T-helper 2 cell treated with Interferon-gamma antibody and Interleukin-4, amounts not matched to agents 5 μg/mL and 100 μg/mL, for 36 hours (primary cell): ENCODE measurements around the gene SHLD1.
"Not testable (repeated sequence)": the region's sequence is repeated elsewhere in the genome, so short reads cannot be mapped to it uniquely, and the experiment has no call there.

ENCODE experiments used
- DNase-seq: peaks from one replicate; pipeline ENCODE4 v3.0.0; 2021; ENCODE audit warnings: low spot score
- H3K27ac Mint-ChIP-seq: one replicate; pipeline ENCODE4 v1.8.0; 2021; ENCODE audit warnings: mild to moderate bottlenecking, mixed read lengths
- H3K27me3 Mint-ChIP-seq: one replicate; pipeline ENCODE4 v1.8.0; 2021; ENCODE audit warnings: low read depth, mixed read lengths
- H3K36me3 Mint-ChIP-seq: one replicate; pipeline ENCODE4 v1.8.0; 2021; ENCODE audit warnings: low read depth, mixed read lengths
- H3K4me1 Mint-ChIP-seq: one replicate; pipeline ENCODE4 v1.8.0; 2021; ENCODE audit warnings: low read depth, mixed read lengths
- H3K4me3 Mint-ChIP-seq: one replicate; pipeline ENCODE4 v1.8.0; 2022; ENCODE audit warnings: mild to moderate bottlenecking, moderate library complexity, mixed read lengths
- H3K9me3 Mint-ChIP-seq: one replicate; pipeline ENCODE4 v1.8.0; 2021; ENCODE audit warnings: mixed read lengths

The SHLD1 gene

GRCh38 chr20:5722927-5723326, 27.3 kb upstream of the SHLD1 start:
- DNase-seq = no peak
- H3K4me3 Mint-ChIP-seq = no peak overlapping the region
- H3K9me3 Mint-ChIP-seq = peaks cover 4% of the 10 kb centered on the region
- no peaks in the 10 kb centered on the region for H3K36me3 Mint-ChIP-seq
- no peak overlapping the region for H3K27ac Mint-ChIP-seq
- peaks cover 3% of the 10 kb centered on the region for H3K4me1 Mint-ChIP-seq
- no peaks in the 10 kb centered on the region for H3K27me3 Mint-ChIP-seq

GRCh38 chr20:5725183-5725463, 25.1 kb upstream of the SHLD1 start:
- not testable (repeated sequence) for H3K27me3 Mint-ChIP-seq, DNase-seq, H3K27ac Mint-ChIP-seq, H3K36me3 Mint-ChIP-seq, H3K9me3 Mint-ChIP-seq, H3K4me1 Mint-ChIP-seq, H3K4me3 Mint-ChIP-seq

- peaks cover 4% of the 10 kb centered on the region for H3K9me3 Mint-ChIP-seq
- no peaks in the 10 kb centered on the region for H3K27me3 Mint-ChIP-seq
- no peak for DNase-seq
- no peak overlapping the region for H3K4me3 Mint-ChIP-seq
- H3K4me1 Mint-ChIP-seq = peaks cover 3% of the 10 kb centered on the region
- H3K27ac Mint-ChIP-seq = no peak overlapping the region
- no peaks in the 10 kb centered on the region for H3K36me3 Mint-ChIP-seq
These were observed 23.1 kb upstream of the SHLD1 start for GRCh38 chr20:5727018-5727515.

GRCh38 chr20:5729348-5729747, 20.9 kb upstream of the SHLD1 start:
- H3K4me1 Mint-ChIP-seq = peaks cover 3% of the 10 kb centered on the region
- no peak overlapping the region for H3K27ac Mint-ChIP-seq
- peaks cover 4% of the 10 kb centered on the region for H3K9me3 Mint-ChIP-seq
- H3K27me3 Mint-ChIP-seq = no peaks in the 10 kb centered on the region
- no peak for DNase-seq
- H3K4me3 Mint-ChIP-seq = no peak overlapping the region
- H3K36me3 Mint-ChIP-seq = no peaks in the 10 kb centered on the region

GRCh38 chr20:5730131-5730530, 20.1 kb upstream of the SHLD1 start:
- DNase-seq = no peak
- Mint-ChIP-seq H3K36me3 (no peaks in the 10 kb centered on the region), H3K4me3 (no peak overlapping the region), H3K27ac (no peak overlapping the region), H3K27me3 (no peaks in the 10 kb centered on the region), H3K9me3 (peaks cover 4% of the 10 kb centered on the region), H3K4me1 (no peaks in the 10 kb centered on the region)

- H3K4me1 Mint-ChIP-seq = peaks cover 3% of the 10 kb centered on the region
- no peaks in the 10 kb centered on the region for H3K27me3 Mint-ChIP-seq
- no peak overlapping the region for H3K4me3 Mint-ChIP-seq
- H3K9me3 Mint-ChIP-seq = peaks cover 3% of the 10 kb centered on the region
- no peaks in the 10 kb centered on the region for H3K36me3 Mint-ChIP-seq
- no peak for DNase-seq
- H3K27ac Mint-ChIP-seq = no peak overlapping the region
These were observed 18.3 kb upstream of the SHLD1 start for GRCh38 chr20:5731753-5732366.

GRCh38 chr20:5734602-5735001, 15.6 kb upstream of the SHLD1 start:
- Mint-ChIP-seq H3K27me3 (no peaks in the 10 kb centered on the region), H3K9me3 (no peaks in the 10 kb centered on the region), H3K4me3 (no peak overlapping the region), H3K27ac (no peak overlapping the region), H3K36me3 (no peaks in the 10 kb centered on the region), H3K4me1 (peaks cover 14% of the 10 kb centered on the region)
- no peak for DNase-seq

GRCh38 chr20:5735845-5736510, 14.2 kb upstream of the SHLD1 start:
- no peak overlapping the region for H3K4me3 Mint-ChIP-seq
- peaks cover 14% of the 10 kb centered on the region for H3K4me1 Mint-ChIP-seq

GRCh38 chr20:5737619-5737953, 12.6 kb upstream of the SHLD1 start:
- no peaks in the 10 kb centered on the region for H3K27me3 Mint-ChIP-seq
- peaks cover 14% of the 10 kb centered on the region for H3K4me1 Mint-ChIP-seq
- no peak for DNase-seq
- peak overlapping the region; percentile 38 for H3K27ac Mint-ChIP-seq
- no peaks in the 10 kb centered on the region for H3K9me3 Mint-ChIP-seq
- no peaks in the 10 kb centered on the region for H3K36me3 Mint-ChIP-seq
- H3K4me3 Mint-ChIP-seq = no peak overlapping the region

More at GRCh38 chr20:5735845-5736510, 14.2 kb upstream of the SHLD1 start:
- no peaks in the 10 kb centered on the region for H3K27me3 Mint-ChIP-seq
- H3K36me3 Mint-ChIP-seq = no peaks in the 10 kb centered on the region
- DNase-seq = no peak
- H3K9me3 Mint-ChIP-seq = no peaks in the 10 kb centered on the region
- no peak overlapping the region for H3K27ac Mint-ChIP-seq

GRCh38 chr20:5737966-5738365, 12.2 kb upstream of the SHLD1 start:
- no peaks in the 10 kb centered on the region for H3K9me3 Mint-ChIP-seq
- no peak overlapping the region for H3K4me3 Mint-ChIP-seq
- DNase-seq = no peak
- no peaks in the 10 kb centered on the region for H3K36me3 Mint-ChIP-seq
- H3K27ac Mint-ChIP-seq = no peak overlapping the region
- H3K27me3 Mint-ChIP-seq = no peaks in the 10 kb centered on the region
- H3K4me1 Mint-ChIP-seq = peaks cover 14% of the 10 kb centered on the region

- not testable (repeated sequence) for H3K36me3 Mint-ChIP-seq, H3K27me3 Mint-ChIP-seq, H3K9me3 Mint-ChIP-seq, DNase-seq, H3K4me3 Mint-ChIP-seq, H3K27ac Mint-ChIP-seq
- peaks cover 14% of the 10 kb centered on the region for H3K4me1 Mint-ChIP-seq
These were observed 9.6 kb upstream of the SHLD1 start for GRCh38 chr20:5740643-5741042.

- peaks cover 13% of the 10 kb centered on the region for H3K4me1 Mint-ChIP-seq
- no peaks in the 10 kb centered on the region for H3K9me3 Mint-ChIP-seq
- H3K27ac Mint-ChIP-seq = no peak overlapping the region
- no peaks in the 10 kb centered on the region for H3K27me3 Mint-ChIP-seq
- no peaks in the 10 kb centered on the region for H3K36me3 Mint-ChIP-seq
- no peak for DNase-seq
- no peak overlapping the region for H3K4me3 Mint-ChIP-seq
These were observed 9.1 kb upstream of the SHLD1 start for GRCh38 chr20:5741089-5741488.

GRCh38 chr20:5742041-5742440, 8.2 kb upstream of the SHLD1 start:
- no peaks in the 10 kb centered on the region for H3K27me3 Mint-ChIP-seq
- no peak overlapping the region for H3K27ac Mint-ChIP-seq
- H3K36me3 Mint-ChIP-seq = no peaks in the 10 kb centered on the region
- H3K4me1 Mint-ChIP-seq = peaks cover 10% of the 10 kb centered on the region
- H3K4me3 Mint-ChIP-seq = no peak overlapping the region
- no peaks in the 10 kb centered on the region for H3K9me3 Mint-ChIP-seq
- DNase-seq = no peak

GRCh38 chr20:5745416-5746030, 4.7 kb upstream of the SHLD1 start:
- Mint-ChIP-seq H3K9me3 (peaks cover 4% of the 10 kb centered on the region), H3K4me1 (peaks cover 7% of the 10 kb centered on the region), H3K36me3 (peaks cover 8% of the 10 kb centered on the region), H3K27ac (no peak overlapping the region), H3K4me3 (no peak overlapping the region), H3K27me3 (no peaks in the 10 kb centered on the region)
- DNase-seq = no peak

- no peak for DNase-seq
- H3K27me3 Mint-ChIP-seq = no peaks in the 10 kb centered on the region
- no peak overlapping the region for H3K27ac Mint-ChIP-seq
- H3K36me3 Mint-ChIP-seq = peaks cover 8% of the 10 kb centered on the region
- peaks cover 4% of the 10 kb centered on the region for H3K9me3 Mint-ChIP-seq
- no peak overlapping the region for H3K4me3 Mint-ChIP-seq
- peaks cover 8% of the 10 kb centered on the region for H3K4me1 Mint-ChIP-seq
These were observed 4.1 kb upstream of the SHLD1 start for GRCh38 chr20:5746064-5746463.
